ENCODE measurements around the gene TM4SF4. TPM values are rescaled to one million over a fixed set of nuclear protein-coding genes. Genes with fewer than 3 reads are reported as not detected.

TM4SF4 gene
- polyA plus RNA-seq, 3 donors: 0.08 TPM; not detected in 2

DNA sequence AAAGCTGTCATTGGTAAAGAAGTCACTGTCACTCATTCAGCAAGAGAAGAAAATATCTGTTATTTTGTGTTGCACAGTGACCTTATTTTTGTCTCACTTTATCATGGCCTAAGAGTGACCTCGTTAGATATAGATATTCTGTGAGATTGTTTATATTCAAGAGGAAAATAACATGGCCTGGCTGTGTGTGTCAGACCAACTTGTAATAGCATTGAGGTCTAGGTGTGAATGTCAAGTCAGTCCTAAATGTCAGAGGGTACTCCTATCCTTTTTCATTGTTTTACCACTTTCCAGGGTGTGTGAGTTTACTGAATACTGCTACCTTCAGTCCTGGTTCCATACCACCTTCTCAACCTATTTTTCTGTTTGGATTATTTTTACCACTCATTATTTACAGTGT, 18.5 kb upstream of the TM4SF4 start:
- H3K36me3 Mint-ChIP-seq: peaks cover 5 to 13% of the 10 kb centered on the region in 2 donors
- DNase-seq: no peak
- no peak overlapping the region for H3K4me3 ChIP-seq (replicated peaks in 1 of 3; ENCODE audit: low read depth in 2 of 3, low read length in 3 of 3)
- no peak overlapping the region for H3K27ac ChIP-seq (ENCODE audit: low read depth in 1 of 2, low read length in 2 of 2)
- H3K4me3 Mint-ChIP-seq: no peak overlapping the region
- H3K36me3 ChIP-seq (replicated peaks in 1 of 2; ENCODE audit: control insufficient read depth in 1 of 2, insufficient read depth in 2 of 2, low read length in 2 of 2): no peaks in the 10 kb centered on the region
- H2AFZ ChIP-seq (ENCODE audit: insufficient read depth, low read depth, low read length, poor library complexity, severe bottlenecking): no peak overlapping the region
- no peaks in the 10 kb centered on the region for H4K20me1 ChIP-seq (ENCODE audit: insufficient read depth, low read length)
- H3K4me1 ChIP-seq (ENCODE audit: control insufficient read depth in 1 of 2, insufficient read depth in 2 of 2, low read length in 2 of 2): peaks cover 11 to 14% of the 10 kb centered on the region in 2 donors
- no peak overlapping the region for H3K9ac ChIP-seq (ENCODE audit: insufficient read depth, low read length, poor library complexity, severe bottlenecking)
- intact Hi-C loops (cut with micrococcal nuclease): no loop called here
- peaks cover 1 to 2% (median 2%) of the 10 kb centered on the region in 3 donors for H3K27me3 Mint-ChIP-seq (ENCODE audit: low read depth in 3 of 3)
- H3K9me3 Mint-ChIP-seq: peaks cover 7 to 27% (median 19%) of the 10 kb centered on the region in 7 donors
- no peak overlapping the region for H3K27ac Mint-ChIP-seq
- WGBS (ENCODE audit: insufficient coverage): no CpG with 5 or more reads among the region's 1 CpG
- H3K79me2 ChIP-seq (ENCODE audit: insufficient read depth, low read length): no peaks in the 10 kb centered on the region
- TF ChIP-seq, protein P1, sequence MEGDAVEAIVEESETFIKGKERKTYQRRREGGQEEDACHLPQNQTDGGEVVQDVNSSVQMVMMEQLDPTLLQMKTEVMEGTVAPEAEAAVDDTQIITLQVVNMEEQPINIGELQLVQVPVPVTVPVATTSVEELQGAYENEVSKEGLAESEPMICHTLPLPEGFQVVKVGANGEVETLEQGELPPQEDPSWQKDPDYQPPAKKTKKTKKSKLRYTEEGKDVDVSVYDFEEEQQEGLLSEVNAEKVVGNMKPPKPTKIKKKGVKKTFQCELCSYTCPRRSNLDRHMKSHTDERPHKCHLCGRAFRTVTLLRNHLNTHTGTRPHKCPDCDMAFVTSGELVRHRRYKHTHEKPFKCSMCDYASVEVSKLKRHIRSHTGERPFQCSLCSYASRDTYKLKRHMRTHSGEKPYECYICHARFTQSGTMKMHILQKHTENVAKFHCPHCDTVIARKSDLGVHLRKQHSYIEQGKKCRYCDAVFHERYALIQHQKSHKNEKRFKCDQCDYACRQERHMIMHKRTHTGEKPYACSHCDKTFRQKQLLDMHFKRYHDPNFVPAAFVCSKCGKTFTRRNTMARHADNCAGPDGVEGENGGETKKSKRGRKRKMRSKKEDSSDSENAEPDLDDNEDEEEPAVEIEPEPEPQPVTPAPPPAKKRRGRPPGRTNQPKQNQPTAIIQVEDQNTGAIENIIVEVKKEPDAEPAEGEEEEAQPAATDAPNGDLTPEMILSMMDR (IDR thresholded peaks at IDR 0.05): no peak
- peaks cover 17% of the 10 kb centered on the region for H3K4me1 Mint-ChIP-seq
- no peaks in the 10 kb centered on the region for H3K27me3 ChIP-seq (ENCODE audit: control insufficient read depth in 2 of 2, insufficient read depth in 2 of 2, low read length in 2 of 2)
- no peak overlapping the region for H3K4me2 ChIP-seq (replicated peaks; ENCODE audit: extremely low read depth, low read length, poor library complexity, severe bottlenecking)
- peaks cover 11 to 13% of the 10 kb centered on the region in 2 donors for H3K9me3 ChIP-seq (replicated peaks in 1 of 2; ENCODE audit: control insufficient read depth in 1 of 2, insufficient read depth in 1 of 2, low read length in 2 of 2)

DNA sequence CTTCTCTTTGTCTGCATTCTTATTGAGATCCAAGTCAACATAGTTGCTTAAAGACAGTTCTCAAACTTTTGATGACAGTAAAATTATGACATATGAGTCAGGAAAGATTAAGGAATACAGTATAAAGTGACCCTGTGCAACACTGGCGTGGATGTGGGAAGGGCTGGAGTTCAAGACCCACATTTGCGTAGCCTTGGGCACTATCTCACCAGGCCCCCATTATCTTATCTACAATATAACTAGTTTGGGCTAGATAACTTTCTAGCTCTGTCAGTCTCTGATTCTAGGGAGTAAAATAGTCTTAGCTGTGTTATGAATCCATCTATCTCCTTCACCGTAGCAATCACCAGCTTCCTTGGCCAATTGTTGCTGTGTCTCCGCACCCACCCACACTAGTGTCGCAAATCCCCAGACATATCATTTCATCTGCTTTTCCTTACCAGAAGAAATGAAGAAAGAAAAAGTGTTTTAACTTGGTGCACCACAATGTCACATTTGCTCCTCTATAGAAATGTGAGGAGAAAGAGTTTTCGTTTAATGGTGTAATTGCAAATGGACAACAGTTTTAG, 14.9 kb upstream of the TM4SF4 start:
- H3K4me3 ChIP-seq (replicated peaks in 1 of 3; ENCODE audit: low read depth in 2 of 3, low read length in 3 of 3): no peak overlapping the region
- Mint-ChIP-seq H3K36me3 (no peaks in the 10 kb centered on the region), H3K4me3 (no peak overlapping the region), H3K27me3 (ENCODE audit: low read depth in 3 of 3) (peaks cover 1 to 2% (median 2%) of the 10 kb centered on the region in 3 donors), H3K4me1 (peaks cover 17% of the 10 kb centered on the region), H3K27ac (no peak overlapping the region), H3K9me3 (peaks cover 0 to 4% (median 2%) of the 10 kb centered on the region in 7 donors)
- DNase-seq: no peak
- H3K9ac ChIP-seq (ENCODE audit: insufficient read depth, low read length, poor library complexity, severe bottlenecking): no peak overlapping the region
- H2AFZ ChIP-seq (ENCODE audit: insufficient read depth, low read depth, low read length, poor library complexity, severe bottlenecking): no peak overlapping the region
- H3K4me1 ChIP-seq (ENCODE audit: control insufficient read depth in 1 of 2, insufficient read depth in 2 of 2, low read length in 2 of 2): peaks cover 4 to 10% of the 10 kb centered on the region in 2 donors
- no peaks in the 10 kb centered on the region for H4K20me1 ChIP-seq (ENCODE audit: insufficient read depth, low read length)
- no peaks in the 10 kb centered on the region for H3K27me3 ChIP-seq (ENCODE audit: control insufficient read depth in 2 of 2, insufficient read depth in 2 of 2, low read length in 2 of 2)
- no peaks in the 10 kb centered on the region for H3K79me2 ChIP-seq (ENCODE audit: insufficient read depth, low read length)
- TF ChIP-seq, protein P1 (IDR thresholded peaks at IDR 0.05): no peak
- H3K9me3 ChIP-seq (replicated peaks in 1 of 2; ENCODE audit: control insufficient read depth in 1 of 2, insufficient read depth in 1 of 2, low read length in 2 of 2): peaks cover 0 to 3% of the 10 kb centered on the region in 2 donors
- H3K27ac ChIP-seq (ENCODE audit: low read depth in 1 of 2, low read length in 2 of 2): no peak overlapping the region
- H3K4me2 ChIP-seq (replicated peaks; ENCODE audit: extremely low read depth, low read length, poor library complexity, severe bottlenecking): no peak overlapping the region
- intact Hi-C loops (cut with micrococcal nuclease): no loop called here
- H3K36me3 ChIP-seq (replicated peaks in 1 of 2; ENCODE audit: control insufficient read depth in 1 of 2, insufficient read depth in 2 of 2, low read length in 2 of 2): no peaks in the 10 kb centered on the region
- WGBS (ENCODE audit: insufficient coverage): no CpG with 5 or more reads among the region's 6 CpGs
